ENCODE measurements around the gene CHRNA7. TPM values are rescaled to one million over a fixed set of nuclear protein-coding genes. Genes with fewer than 3 reads are reported as not detected.

Gene CHRNA7
- polyA plus RNA-seq, 2 of the 4 experiments (the other 2 are of a cell fraction), result 1.3 to 1.4 TPM

- H3K4me3 ChIP-seq, result no peak overlapping the region
- no peak overlapping the region for H3K27ac ChIP-seq
- no peaks in the 10 kb centered on the region for H3K9me3 ChIP-seq
- no peaks in the 10 kb centered on the region for H3K4me1 ChIP-seq
- ATAC-seq (no peak), FAIRE-seq (no peak), DNase-seq (ENCODE audit: low read depth in 1 of 2, low spot score in 1 of 2) (no peak)
- POLR2A ChIA-PET, result no interaction called here
- H3K4me2 ChIP-seq, result no peak overlapping the region
- CTCF ChIA-PET, result interaction anchor here (1.3 kb wide), 1 partner anchor 18 kb away, joined by 4 read pairs; no protein-coding TSS in a partner anchor
- WGBS (ENCODE audit: missing lambda C conversion rate), result 89% methylated on average over 5 of the region's 5 CpGs
- no peak for TF ChIP-seq NR3C1 (IDR thresholded peaks at IDR 0.05)
- TF ChIP-seq, protein P1, sequence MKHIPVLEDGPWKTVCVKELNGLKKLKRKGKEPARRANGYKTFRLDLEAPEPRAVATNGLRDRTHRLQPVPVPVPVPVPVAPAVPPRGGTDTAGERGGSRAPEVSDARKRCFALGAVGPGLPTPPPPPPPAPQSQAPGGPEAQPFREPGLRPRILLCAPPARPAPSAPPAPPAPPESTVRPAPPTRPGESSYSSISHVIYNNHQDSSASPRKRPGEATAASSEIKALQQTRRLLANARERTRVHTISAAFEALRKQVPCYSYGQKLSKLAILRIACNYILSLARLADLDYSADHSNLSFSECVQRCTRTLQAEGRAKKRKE (CRISPR knock-in tag; IDR thresholded peaks at IDR 0.05; ENCODE audit: low read depth), result no peak
- TF ChIP-seq ZSCAN20 (CRISPR knock-in tag; IDR thresholded peaks at IDR 0.05), result no peak
- TF ChIP-seq FOSB (CRISPR knock-in tag; IDR thresholded peaks at IDR 0.05), result no peak
- no peak for TF ChIP-seq HOXA7 (CRISPR knock-in tag; IDR thresholded peaks at IDR 0.05)
- no peak for TF ChIP-seq ZFP36 (IDR thresholded peaks at IDR 0.05; ENCODE audit: borderline replicate concordance, partially characterized antibody)
- TF ChIP-seq, protein P2, sequence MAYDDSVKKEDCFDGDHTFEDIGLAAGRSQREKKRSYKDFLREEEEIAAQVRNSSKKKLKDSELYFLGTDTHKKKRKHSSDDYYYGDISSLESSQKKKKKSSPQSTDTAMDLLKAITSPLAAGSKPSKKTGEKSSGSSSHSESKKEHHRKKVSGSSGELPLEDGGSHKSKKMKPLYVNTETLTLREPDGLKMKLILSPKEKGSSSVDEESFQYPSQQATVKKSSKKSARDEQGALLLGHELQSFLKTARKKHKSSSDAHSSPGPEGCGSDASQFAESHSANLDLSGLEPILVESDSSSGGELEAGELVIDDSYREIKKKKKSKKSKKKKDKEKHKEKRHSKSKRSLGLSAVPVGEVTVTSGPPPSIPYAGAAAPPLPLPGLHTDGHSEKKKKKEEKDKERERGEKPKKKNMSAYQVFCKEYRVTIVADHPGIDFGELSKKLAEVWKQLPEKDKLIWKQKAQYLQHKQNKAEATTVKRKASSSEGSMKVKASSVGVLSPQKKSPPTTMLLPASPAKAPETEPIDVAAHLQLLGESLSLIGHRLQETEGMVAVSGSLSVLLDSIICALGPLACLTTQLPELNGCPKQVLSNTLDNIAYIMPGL (CRISPR knock-in tag; IDR thresholded peaks at IDR 0.05; ENCODE audit: borderline replicate concordance), result no peak
- TF ChIP-seq, protein P3, sequence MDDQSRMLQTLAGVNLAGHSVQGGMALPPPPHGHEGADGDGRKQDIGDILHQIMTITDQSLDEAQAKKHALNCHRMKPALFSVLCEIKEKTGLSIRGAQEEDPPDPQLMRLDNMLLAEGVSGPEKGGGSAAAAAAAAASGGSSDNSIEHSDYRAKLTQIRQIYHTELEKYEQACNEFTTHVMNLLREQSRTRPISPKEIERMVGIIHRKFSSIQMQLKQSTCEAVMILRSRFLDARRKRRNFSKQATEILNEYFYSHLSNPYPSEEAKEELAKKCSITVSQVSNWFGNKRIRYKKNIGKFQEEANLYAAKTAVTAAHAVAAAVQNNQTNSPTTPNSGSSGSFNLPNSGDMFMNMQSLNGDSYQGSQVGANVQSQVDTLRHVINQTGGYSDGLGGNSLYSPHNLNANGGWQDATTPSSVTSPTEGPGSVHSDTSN (IDR thresholded peaks at IDR 0.05), result no peak
- TF ChIP-seq CHD4 (IDR thresholded peaks at IDR 0.05; ENCODE audit: borderline replicate concordance), result no peak
- no peak for TF ChIP-seq FOXS1 (CRISPR knock-in tag; IDR thresholded peaks at IDR 0.05)
- TF ChIP-seq RARB (CRISPR knock-in tag; IDR thresholded peaks at IDR 0.05), result no peak
- no peak for TF ChIP-seq JUNB (IDR thresholded peaks at IDR 0.05)
- no peak for TF ChIP-seq MAZ (IDR thresholded peaks at IDR 0.05; ENCODE audit: borderline replicate concordance, low read depth, low read length)
- no peak for TF ChIP-seq RNF2 (IDR thresholded peaks at IDR 0.05; ENCODE audit: borderline replicate concordance, low read depth)
- TF ChIP-seq CHD2 (IDR thresholded peaks at IDR 0.05; ENCODE audit: low read length, partially characterized antibody), result no peak
- TF ChIP-seq PHF8 (IDR thresholded peaks at IDR 0.05; ENCODE audit: borderline replicate concordance, low read depth), result no peak
- TF ChIP-seq, protein P4, sequence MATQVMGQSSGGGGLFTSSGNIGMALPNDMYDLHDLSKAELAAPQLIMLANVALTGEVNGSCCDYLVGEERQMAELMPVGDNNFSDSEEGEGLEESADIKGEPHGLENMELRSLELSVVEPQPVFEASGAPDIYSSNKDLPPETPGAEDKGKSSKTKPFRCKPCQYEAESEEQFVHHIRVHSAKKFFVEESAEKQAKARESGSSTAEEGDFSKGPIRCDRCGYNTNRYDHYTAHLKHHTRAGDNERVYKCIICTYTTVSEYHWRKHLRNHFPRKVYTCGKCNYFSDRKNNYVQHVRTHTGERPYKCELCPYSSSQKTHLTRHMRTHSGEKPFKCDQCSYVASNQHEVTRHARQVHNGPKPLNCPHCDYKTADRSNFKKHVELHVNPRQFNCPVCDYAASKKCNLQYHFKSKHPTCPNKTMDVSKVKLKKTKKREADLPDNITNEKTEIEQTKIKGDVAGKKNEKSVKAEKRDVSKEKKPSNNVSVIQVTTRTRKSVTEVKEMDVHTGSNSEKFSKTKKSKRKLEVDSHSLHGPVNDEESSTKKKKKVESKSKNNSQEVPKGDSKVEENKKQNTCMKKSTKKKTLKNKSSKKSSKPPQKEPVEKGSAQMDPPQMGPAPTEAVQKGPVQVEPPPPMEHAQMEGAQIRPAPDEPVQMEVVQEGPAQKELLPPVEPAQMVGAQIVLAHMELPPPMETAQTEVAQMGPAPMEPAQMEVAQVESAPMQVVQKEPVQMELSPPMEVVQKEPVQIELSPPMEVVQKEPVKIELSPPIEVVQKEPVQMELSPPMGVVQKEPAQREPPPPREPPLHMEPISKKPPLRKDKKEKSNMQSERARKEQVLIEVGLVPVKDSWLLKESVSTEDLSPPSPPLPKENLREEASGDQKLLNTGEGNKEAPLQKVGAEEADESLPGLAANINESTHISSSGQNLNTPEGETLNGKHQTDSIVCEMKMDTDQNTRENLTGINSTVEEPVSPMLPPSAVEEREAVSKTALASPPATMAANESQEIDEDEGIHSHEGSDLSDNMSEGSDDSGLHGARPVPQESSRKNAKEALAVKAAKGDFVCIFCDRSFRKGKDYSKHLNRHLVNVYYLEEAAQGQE (IDR thresholded peaks at IDR 0.05), result no peak
Measured at GRCh38 chr15:32108661-32109060, 78.3 kb downstream of the CHRNA7 start.

DNA sequence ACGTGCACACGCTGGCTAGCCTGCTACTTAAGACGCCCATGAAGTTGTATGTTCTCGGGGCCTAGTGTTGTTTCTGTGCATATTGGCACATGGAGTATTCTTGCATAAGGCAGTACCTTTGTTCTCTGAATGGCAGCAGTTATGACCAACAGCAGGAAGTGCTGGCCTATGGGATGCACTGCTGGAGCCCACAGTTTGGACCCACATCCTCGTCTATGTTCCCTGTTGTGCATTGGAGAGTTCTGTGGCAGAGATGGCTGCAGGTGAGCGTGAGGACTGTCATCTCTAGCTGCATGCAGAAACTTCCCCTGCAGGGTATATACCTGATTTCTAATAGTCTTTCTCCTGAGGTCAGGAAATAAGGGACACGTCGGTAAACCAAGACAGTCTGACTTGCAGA, 81.8 kb downstream of the CHRNA7 start:
- H3K9me3 ChIP-seq, result no peaks in the 10 kb centered on the region
- no peak overlapping the region for H3K4me2 ChIP-seq
- H3K27ac ChIP-seq, result no peak overlapping the region
- no peak for DNase-seq (ENCODE audit: low read depth in 1 of 2, low spot score in 1 of 2)
- H3K4me3 ChIP-seq, result no peak overlapping the region
- ChIA-PET POLR2A (no interaction called here), CTCF (interaction anchor here (1.9 kb wide), 1 partner anchor 134 kb away, joined by 6 read pairs; no protein-coding TSS in a partner anchor)
- 39% methylated on average over 8 of the region's 8 CpGs for WGBS (ENCODE audit: missing lambda C conversion rate)
- ATAC-seq, result no peak
- FAIRE-seq, result no peak
- H3K4me1 ChIP-seq, result no peaks in the 10 kb centered on the region
- TF ChIP-seq HOXA7 (CRISPR knock-in tag; IDR thresholded peaks at IDR 0.05) (no peak), RCOR1 (IDR thresholded peaks at IDR 0.05; ENCODE audit: low read depth, low read length) (no peak), FOXS1 (CRISPR knock-in tag; IDR thresholded peaks at IDR 0.05) (no peak), POLR2AphosphoS2 (conservative IDR thresholded peaks at IDR 0.05; ENCODE audit: low read length) (no peak), HDAC2 (IDR thresholded peaks at IDR 0.05) (no peak), HES2 (IDR thresholded peaks at IDR 0.05) (no peak), SMC3 (IDR thresholded peaks at IDR 0.05) (no peak), MAFK (IDR thresholded peaks at IDR 0.05; ENCODE audit: partially characterized antibody) (no peak)
